Sigmoid colon (tissue), 7 donors: ENCODE data around the gene BTG2. TPM values are rescaled to one million over a fixed set of nuclear protein-coding genes. Genes with fewer than 3 reads are reported as not detected.
"Not testable (repeated sequence)": the region's sequence is repeated elsewhere in the genome, so short reads cannot be mapped to it uniquely, and the experiment has no call there.

Experiments used
- DNase-seq: peaks from one replicate; pipeline ENCODE4 v3.0.0-alpha.2; 2019
- H3K27ac ChIP-seq, 4 donors: fragments of 200-600 bp; sonication (generic); one replicate each; pipeline ENCODE4 v1.5.1; 2016 to 2019; ENCODE audit warnings: mild to moderate bottlenecking in 1 of 4
- H3K27me3 ChIP-seq, 3 donors: fragments of 200-600 bp; sonication (generic); one replicate each; pipeline ENCODE4 v1.5.1; 2019; ENCODE audit warnings: mild to moderate bottlenecking in 1 of 3
- H3K36me3 ChIP-seq, 4 donors: fragments of 200-600 bp; sonication (generic); one replicate each; pipeline ENCODE4 v1.5.1; 2016 to 2019
- H3K4me1 ChIP-seq, 4 donors: fragments of 200-600 bp; sonication (generic); one replicate each; pipeline ENCODE4 v1.5.1; 2017 to 2019
- H3K4me3 ChIP-seq, 4 donors: fragments of 200-600 bp; sonication (generic); one replicate each; pipeline ENCODE4 v1.5.1; 2017 to 2019; ENCODE audit warnings: mild to moderate bottlenecking in 2 of 4, moderate library complexity in 1 of 4
- H3K9me3 ChIP-seq, 4 donors: fragments of 200-600 bp in 3 of 4; sonication (generic) in 3 of 4; one replicate each; pipeline versions ENCODE4 v1.5.1 to v1.6.1; 2013 to 2019
- CTCF ChIP-seq, 4 experiments: fragments of 450-650 bp in 3 of 4; fragments of 200-600 bp in 1 of 4; IDR thresholded peaks; one replicate each; pipeline ENCODE4 v1.5.1; 2016 to 2019; ENCODE audit warnings: antibody characterized with exemption in 4 of 4, mild to moderate bottlenecking in 3 of 4, moderate library complexity in 2 of 4
- EP300 ChIP-seq, 4 donors: sonication (generic); formaldehyde crosslinking; IDR thresholded peaks; one replicate each; pipeline ENCODE4 v1.6.1; 2017; ENCODE audit warnings: antibody characterized with exemption in 4 of 4
- POLR2A ChIP-seq, 2 donors: fragments of 450-650 bp; IDR thresholded peaks; one replicate each; pipeline ENCODE4 v1.6.1; 2016; ENCODE audit warnings: antibody characterized with exemption in 2 of 2, mild to moderate bottlenecking in 2 of 2, moderate library complexity in 2 of 2
- POLR2AphosphoS5 ChIP-seq, 4 donors: sonication (generic); formaldehyde crosslinking; IDR thresholded peaks; one replicate each; pipeline ENCODE4 v1.6.1; 2017; ENCODE audit warnings: antibody characterized with exemption in 4 of 4
- WGBS, 2 donors: extraction: QIAGEN DNeasy Blood & Tissue Kit; methylation state at CpG; one replicate each; pipeline ENCODE4 v1.1.7; 2013; 5-methylcytosine and 5-hydroxymethylcytosine counted together
- intact Hi-C: fragments of 100-400 bp; cut with DNase I; formaldehyde crosslinking; loops from one replicate; pipeline ENCODE4 v1.15.1; 2023
- polyA plus RNA-seq, 3 donors: library from polyadenylated mRNA; stranded (reverse); fragments of 200-250 nt; gene quantifications; one replicate each; pipeline ENCODE4 v1.2.3, GENCODE V29; 2013
- total RNA-seq, 4 donors: library from RNA; depleted of rRNA; stranded (reverse); fragments of >200 nt; gene quantifications; one replicate each; pipeline ENCODE4 v1.1.0, GENCODE V29; 2016
- donor health status: healthy with polysubstance abuse.
- donor health status: Bipolar disorder and iron deficiency.
- donor health status: healthy.

The BTG2 gene
- total and polyA plus RNA-seq, 7 donors = 37.2 to 397 (median 81.0) TPM

- DNase-seq = no peak
- Histone ChIP-seq H3K27ac (no peak overlapping the region), H3K27me3 (no peaks in the 10 kb centered on the region), H3K4me3 (no peak overlapping the region), H3K36me3 (no peaks in the 10 kb centered on the region), H3K9me3 (no peaks in the 10 kb centered on the region), H3K4me1 (peaks cover 0 to 2% (median under 1%) of the 10 kb centered on the region in 4 donors)
- TF ChIP-seq EP300 (IDR thresholded peaks at IDR 0.05) (no peak), POLR2AphosphoS5 (IDR thresholded peaks at IDR 0.05) (no peak), CTCF (IDR thresholded peaks at IDR 0.05) (no peak), POLR2A (IDR thresholded peaks at IDR 0.05) (no peak)
- WGBS, 2 donors = 60 to 79% methylated on average over 4 of the region's 4 CpGs
- intact Hi-C loops = no loop called here
Measured at GRCh38 chr1:203299169-203299568, 6.2 kb upstream of the BTG2 start.

GRCh38 chr1:203299719-203300429 is 5.4 kb upstream of the BTG2 start:
- H3K4me3 ChIP-seq, DNase-seq, H3K27me3 ChIP-seq, H3K4me1 ChIP-seq, H3K9me3 ChIP-seq, H3K27ac ChIP-seq, H3K36me3 ChIP-seq, intact Hi-C loops: not testable (repeated sequence)
- WGBS, 2 donors = 78 to 94% methylated on average over 8 of the region's 8 CpGs

- H3K27ac ChIP-seq = no peak overlapping the region
- peaks cover 0 to 10% (median 9%) of the 10 kb centered on the region in 4 donors for H3K4me1 ChIP-seq
- no peaks in the 10 kb centered on the region for H3K9me3 ChIP-seq
- 73 to 85% methylated on average over 11 of the region's 11 CpGs for WGBS, 2 donors
- H3K36me3 ChIP-seq = no peaks in the 10 kb centered on the region
- TF ChIP-seq EP300 (IDR thresholded peaks at IDR 0.05) = no peak
- no peak for TF ChIP-seq POLR2AphosphoS5 (IDR thresholded peaks at IDR 0.05)
- no peak for TF ChIP-seq CTCF (IDR thresholded peaks at IDR 0.05)
- no peak for TF ChIP-seq POLR2A (IDR thresholded peaks at IDR 0.05)
- DNase-seq = no peak
- intact Hi-C loops = no loop called here
- no peak overlapping the region for H3K4me3 ChIP-seq
- no peaks in the 10 kb centered on the region for H3K27me3 ChIP-seq
Measured at GRCh38 chr1:203300441-203301330, 4.6 kb upstream of the BTG2 start.

- Histone ChIP-seq H3K9me3 (no peaks in the 10 kb centered on the region), H3K27ac (no peak overlapping the region), H3K4me3 (no peak overlapping the region), H3K27me3 (no peaks in the 10 kb centered on the region), H3K36me3 (peaks cover 0 to 2% (median 0%) of the 10 kb centered on the region in 4 donors), H3K4me1 (peaks cover 0 to 10% (median 9%) of the 10 kb centered on the region in 4 donors)
- intact Hi-C loops = no loop called here
- TF ChIP-seq POLR2AphosphoS5 (IDR thresholded peaks at IDR 0.05) = no peak
- TF ChIP-seq POLR2A (IDR thresholded peaks at IDR 0.05) = no peak
- TF ChIP-seq CTCF (IDR thresholded peaks at IDR 0.05) = no peak
- no peak for TF ChIP-seq EP300 (IDR thresholded peaks at IDR 0.05)
- DNase-seq = no peak
Measured at GRCh38 chr1:203301331-203301668, 4.0 kb upstream of the BTG2 start.

GRCh38 chr1:203302456-203302855 is 2.9 kb upstream of the BTG2 start:
- intact Hi-C loops = no loop called here
- H3K36me3 ChIP-seq = peaks cover 0 to 13% (median 7%) of the 10 kb centered on the region in 4 donors
- WGBS, 2 donors = 81 to 87% methylated on average over 7 of the region's 7 CpGs

More at GRCh38 chr1:203302456-203302855, 2.9 kb upstream of the BTG2 start:
- H3K9me3 ChIP-seq = no peaks in the 10 kb centered on the region
- no peak for DNase-seq
- peaks cover 0 to 16% (median 15%) of the 10 kb centered on the region in 4 donors for H3K4me1 ChIP-seq
- no peak overlapping the region for H3K27ac ChIP-seq
- TF ChIP-seq POLR2AphosphoS5 (IDR thresholded peaks at IDR 0.05) (no peak), EP300 (IDR thresholded peaks at IDR 0.05) (no peak), POLR2A (IDR thresholded peaks at IDR 0.05) (no peak), CTCF (IDR thresholded peaks at IDR 0.05) (no peak)
- no peaks in the 10 kb centered on the region for H3K27me3 ChIP-seq
- no peak overlapping the region for H3K4me3 ChIP-seq
